VCaP (cell line): ENCODE results near the gene GP9.
"Not testable (repeated sequence)": the region's sequence is repeated elsewhere in the genome, so short reads cannot be mapped to it uniquely, and the experiment has no call there.

ENCODE experiments used
- H3K27ac ChIP-seq: fragments of 450-650 bp; 2 replicates; pipeline ENCODE4 v1.5.1; 2017
- CTCF ChIP-seq: fragments of 450-650 bp; conservative IDR thresholded peaks from 2 replicates; pipeline ENCODE4 v1.5.1; 2017; ENCODE audit warnings: mild to moderate bottlenecking, moderate library complexity

Gene GP9

GRCh38 chr3:129063091-129063640, 2.6 kb downstream of the GP9 start:
- TF ChIP-seq CTCF, result no peak

GRCh38 chr3:129063841-129064482, 3.4 kb downstream of the GP9 start:
- no peak for TF ChIP-seq CTCF
- no peak overlapping the region for H3K27ac ChIP-seq

More at GRCh38 chr3:129063091-129063640, 2.6 kb downstream of the GP9 start:
- no peak overlapping the region for H3K27ac ChIP-seq

- no peak for TF ChIP-seq CTCF
- peak overlapping the region; percentile 82; the same call in 1 of the 2 replicates for H3K27ac ChIP-seq
These were observed 4.6 kb downstream of the GP9 start for GRCh38 chr3:129065016-129065719.

GRCh38 chr3:129065720-129066073, 5.1 kb downstream of the GP9 start:
- no peak for TF ChIP-seq CTCF

GRCh38 chr3:129067719-129068118, 7.1 kb downstream of the GP9 start:
- H3K27ac ChIP-seq, result peak overlapping the region; percentile 82

More at GRCh38 chr3:129065720-129066073, 5.1 kb downstream of the GP9 start:
- peak overlapping the region; percentile 82; the same call in 1 of the 2 replicates for H3K27ac ChIP-seq

- peak overlapping the region; percentile 82 for H3K27ac ChIP-seq
- TF ChIP-seq CTCF, result no peak
These were observed 7.8 kb downstream of the GP9 start for GRCh38 chr3:129068291-129068886.

GRCh38 chr3:129069313-129070085, 8.9 kb downstream of the GP9 start:
- H3K27ac ChIP-seq, result not testable (repeated sequence)
